Testis (tissue), 2 donors: ENCODE results near the gene CWC22.

Experiments used
- POLR2A ChIP-seq: fragments of 450-650 bp; IDR thresholded peaks from one replicate; pipeline ENCODE4 v1.6.1; 2017; ENCODE audit warnings: antibody characterized with exemption, mild to moderate bottlenecking, moderate library complexity
- TF ChIP-seq, protein P1 (sequence below), 3 experiments: fragments of 450-650 bp in 2 of 3; fragments of 200-600 bp in 1 of 3; sonication (generic) in 1 of 3; IDR thresholded peaks; one replicate each; pipeline ENCODE4 v1.5.1; 2016 to 2019; ENCODE audit warnings: antibody characterized with exemption in 3 of 3, mild to moderate bottlenecking in 2 of 3, moderate library complexity in 1 of 3

DNA sequence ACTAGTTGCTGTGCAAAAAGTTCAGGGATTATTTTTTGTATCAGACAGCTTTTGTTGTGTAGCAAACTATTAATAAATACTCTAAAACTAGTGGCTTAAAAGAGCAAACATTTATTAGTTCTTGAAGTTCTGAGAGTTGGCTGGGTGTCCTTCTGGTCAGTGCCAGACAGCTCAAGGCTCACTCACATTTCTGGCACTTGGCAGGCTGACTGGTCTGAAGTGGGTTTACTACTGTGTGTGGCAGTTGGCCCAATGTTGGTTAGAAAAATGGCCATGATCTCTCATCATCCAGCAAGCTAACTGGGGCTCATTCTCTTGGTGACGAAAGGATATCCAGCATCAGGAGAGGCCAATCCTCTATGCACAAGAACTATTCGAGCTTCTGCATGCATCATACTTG is 74.3 kb downstream of the CWC22 start:
- no peak for TF ChIP-seq POLR2A
- TF ChIP-seq, protein P1, sequence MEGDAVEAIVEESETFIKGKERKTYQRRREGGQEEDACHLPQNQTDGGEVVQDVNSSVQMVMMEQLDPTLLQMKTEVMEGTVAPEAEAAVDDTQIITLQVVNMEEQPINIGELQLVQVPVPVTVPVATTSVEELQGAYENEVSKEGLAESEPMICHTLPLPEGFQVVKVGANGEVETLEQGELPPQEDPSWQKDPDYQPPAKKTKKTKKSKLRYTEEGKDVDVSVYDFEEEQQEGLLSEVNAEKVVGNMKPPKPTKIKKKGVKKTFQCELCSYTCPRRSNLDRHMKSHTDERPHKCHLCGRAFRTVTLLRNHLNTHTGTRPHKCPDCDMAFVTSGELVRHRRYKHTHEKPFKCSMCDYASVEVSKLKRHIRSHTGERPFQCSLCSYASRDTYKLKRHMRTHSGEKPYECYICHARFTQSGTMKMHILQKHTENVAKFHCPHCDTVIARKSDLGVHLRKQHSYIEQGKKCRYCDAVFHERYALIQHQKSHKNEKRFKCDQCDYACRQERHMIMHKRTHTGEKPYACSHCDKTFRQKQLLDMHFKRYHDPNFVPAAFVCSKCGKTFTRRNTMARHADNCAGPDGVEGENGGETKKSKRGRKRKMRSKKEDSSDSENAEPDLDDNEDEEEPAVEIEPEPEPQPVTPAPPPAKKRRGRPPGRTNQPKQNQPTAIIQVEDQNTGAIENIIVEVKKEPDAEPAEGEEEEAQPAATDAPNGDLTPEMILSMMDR (IDR thresholded peaks at IDR 0.05) = no peak
